Stomach (tissue), 4 donors: ENCODE data around the gene TMPRSS11F.

Experiments used
- CTCF ChIP-seq, 7 experiments: fragments of 450-650 bp in 4 of 7; fragments of 200-600 bp in 3 of 7; sonication (generic) in 3 of 7; IDR thresholded peaks; one replicate each; pipeline ENCODE4 v1.5.1; 2016 to 2019; ENCODE audit warnings: antibody characterized with exemption in 7 of 7, control low read depth in 2 of 7, mild to moderate bottlenecking in 1 of 7
- EP300 ChIP-seq: sonication (generic); formaldehyde crosslinking; IDR thresholded peaks from one replicate; pipeline ENCODE4 v1.6.1; 2017; ENCODE audit warnings: antibody characterized with exemption
- POLR2A ChIP-seq, 4 donors: fragments of 450-650 bp; IDR thresholded peaks; one replicate each; pipeline ENCODE4 v1.6.1; 2016; ENCODE audit warnings: antibody characterized with exemption in 4 of 4, control low read depth in 2 of 4, mild to moderate bottlenecking in 1 of 4, moderate library complexity in 1 of 4
- POLR2AphosphoS5 ChIP-seq, 3 donors: sonication (generic); formaldehyde crosslinking; IDR thresholded peaks; one replicate each; pipeline ENCODE4 v1.6.1; 2016; ENCODE audit warnings: antibody characterized with exemption in 3 of 3

- TF ChIP-seq CTCF (IDR thresholded peaks at IDR 0.05): no peak
- no peak for TF ChIP-seq POLR2A (IDR thresholded peaks at IDR 0.05)
- no peak for TF ChIP-seq POLR2AphosphoS5 (IDR thresholded peaks at IDR 0.05)
- TF ChIP-seq EP300: no peak
Observed at GRCh38 chr4:68167706-68168105, 38.0 kb upstream of the TMPRSS11F start.
